H1 (cell line): Measurements from ENCODE around the gene RANBP9. TPM values are rescaled to one million over a fixed set of nuclear protein-coding genes. Genes with fewer than 3 reads are reported as not detected.
A peak's percentile ranks its signal among the peaks of the same experiment; 100 is the strongest.

Experiments
- CTCF ChIA-PET: fragments of 300-600 bp; sonication (Branson Sonifier 250); formaldehyde crosslinking; loops from one replicate; lab custom pipeline; 2021; ENCODE audit not compliant: partially characterized antibody; lab: Charles Lee
- POLR2A ChIA-PET: fragments of 300-600 bp; sonication (Branson Sonifier 250); formaldehyde crosslinking; loops from one replicate; lab custom pipeline; 2021; ENCODE audit warnings: inconsistent platforms; ENCODE audit not compliant: partially characterized antibody; lab: Charles Lee
- DNase-seq, 2 experiments: peaks; one replicate each; pipeline versions ENCODE4 v3.0.0 to v3.0.0-alpha.2; 2010 to 2022; ENCODE audit warnings: low spot score in 2 of 2, low read depth in 1 of 2, mixed read lengths in 1 of 2
- FAIRE-seq: peaks from 2 replicates; lab custom pipeline; 2011; peaks lifted over from hg19 to GRCh38; lab: Jason Lieb, UNC
- H2AFZ ChIP-seq: 2 replicates; pipeline ENCODE4 v1.8.1; 2012; ENCODE audit warnings: low read length, inconsistent platforms
- H2AK5ac ChIP-seq: 2 replicates; pipeline ENCODE4 v1.6.1; 2013; ENCODE audit warnings: low read depth, low read length
- H2BK120ac ChIP-seq: replicated peaks from 2 replicates; pipeline ENCODE3; 2013; ENCODE audit warnings: low read depth, low read length, inconsistent platforms
- H2BK12ac ChIP-seq: 2 replicates; pipeline ENCODE4 v1.6.1; 2013; ENCODE audit warnings: low read depth, low read length
- H2BK15ac ChIP-seq: 2 replicates; pipeline ENCODE4 v1.6.1; 2013; ENCODE audit warnings: low read length
- H2BK20ac ChIP-seq: 2 replicates; pipeline ENCODE4 v1.6.1; 2013; ENCODE audit warnings: low read length
- H2BK5ac ChIP-seq: 2 replicates; pipeline ENCODE4 v1.6.1; 2013; ENCODE audit warnings: low read depth, low read length
- H3K14ac ChIP-seq: 2 replicates; pipeline ENCODE4 v1.6.1; 2013; ENCODE audit warnings: inconsistent platforms; ENCODE audit not compliant: insufficient read length
- H3K18ac ChIP-seq: 2 replicates; pipeline ENCODE4 v1.6.1; 2013; ENCODE audit warnings: low read length; ENCODE audit errors: extremely low read depth
- H3K23ac ChIP-seq: 2 replicates; pipeline ENCODE4 v1.6.1; 2013; ENCODE audit warnings: inconsistent platforms; ENCODE audit not compliant: insufficient read length
- H3K23me2 ChIP-seq: 2 replicates; pipeline ENCODE4 v1.6.1; 2013; ENCODE audit warnings: low read depth, low read length
- H3K27ac ChIP-seq: 2 replicates; pipeline ENCODE4 v1.6.1; 2011; ENCODE audit warnings: low read depth, low read length, inconsistent platforms
- H3K27me3 ChIP-seq, 4 experiments: replicated peaks in 1 of 4; 1 replicate in 1 of 4; 2 replicates in 3 of 4; pipeline versions ENCODE4 v1.6.1 to v1.8.1; 2011 to 2013; ENCODE audit warnings: low read length in 3 of 4, mild to moderate bottlenecking in 3 of 4, inconsistent platforms in 2 of 4, mixed read lengths in 2 of 4, moderate library complexity in 1 of 4; ENCODE audit not compliant: control insufficient read depth in 3 of 4, insufficient read depth in 3 of 4; ENCODE audit errors: extremely low read depth in 1 of 4
- H3K36me3 ChIP-seq, 4 experiments: 2 replicates each; pipeline versions ENCODE4 v1.6.1 to v1.8.1; 2011 to 2013; ENCODE audit warnings: mild to moderate bottlenecking in 4 of 4, low read length in 3 of 4, moderate library complexity in 2 of 4, control low read depth in 1 of 4, inconsistent platforms in 1 of 4; ENCODE audit not compliant: insufficient read depth in 4 of 4, control insufficient read depth in 2 of 4
- H3K4ac ChIP-seq: replicated peaks from 2 replicates; pipeline ENCODE3; 2013; ENCODE audit warnings: low read length, low read depth, mixed read lengths, inconsistent platforms; ENCODE audit not compliant: insufficient read length
- H3K4me1 ChIP-seq, 4 experiments: replicated peaks in 1 of 4; 1 replicate in 1 of 4; 2 replicates in 3 of 4; pipeline versions ENCODE4 v1.6.1 to v1.8.1; 2011 to 2013; ENCODE audit warnings: low read length in 3 of 4, inconsistent platforms in 2 of 4, mixed read lengths in 1 of 4; ENCODE audit not compliant: insufficient read depth in 4 of 4, control insufficient read depth in 3 of 4
- H3K4me2 ChIP-seq, 2 experiments: 2 replicates each; pipeline versions ENCODE4 v1.6.1 to v1.8.1; 2011 to 2013; ENCODE audit warnings: low read depth in 2 of 2, low read length in 2 of 2, control low read depth in 1 of 2, inconsistent platforms in 1 of 2, mild to moderate bottlenecking in 1 of 2; ENCODE audit not compliant: insufficient read depth in 1 of 2
- H3K4me3 ChIP-seq, 4 experiments: fragments of 200-600, 300-600 bp in 1 of 4; sonication (generic), shearing (Covaris generic), sonication (Bioruptor Twin) in 1 of 4; 2 replicates each; pipeline versions ENCODE4 v1.5.1 to v1.8.1; 2011 to 2016; ENCODE audit warnings: low read length in 4 of 4, low read depth in 3 of 4, control low read depth in 2 of 4, inconsistent platforms in 2 of 4, mild to moderate bottlenecking in 2 of 4, mixed read lengths in 1 of 4, moderate library complexity in 1 of 4; ENCODE audit not compliant: insufficient read depth in 2 of 4; ENCODE audit errors: extremely low read depth in 1 of 4
- H3K56ac ChIP-seq: replicated peaks from 2 replicates; pipeline ENCODE3; 2013; ENCODE audit warnings: low read depth, mild to moderate bottlenecking, mixed read lengths, low read length, inconsistent platforms; ENCODE audit not compliant: insufficient read length
- H3K79me1 ChIP-seq: 2 replicates; pipeline ENCODE4 v1.6.1; 2013; ENCODE audit warnings: low read depth, low read length, control low read depth
- H3K79me2 ChIP-seq, 2 experiments: 2 replicates each; pipeline versions ENCODE4 v1.6.1 to v1.8.1; 2012 to 2013; ENCODE audit warnings: low read length in 2 of 2, mild to moderate bottlenecking in 2 of 2, inconsistent platforms in 1 of 2; ENCODE audit not compliant: insufficient read depth in 2 of 2, control insufficient read depth in 1 of 2
- H3K9ac ChIP-seq, 4 experiments: replicated peaks in 1 of 4; 1 replicate in 1 of 4; 2 replicates in 3 of 4; pipeline versions ENCODE4 v1.6.1 to v1.8.1; 2011 to 2013; ENCODE audit warnings: low read depth in 3 of 4, low read length in 3 of 4, control low read depth in 2 of 4, mild to moderate bottlenecking in 2 of 4, moderate library complexity in 2 of 4, inconsistent platforms in 1 of 4; ENCODE audit errors: extremely low read depth in 1 of 4
- H3K9me3 ChIP-seq, 2 experiments: 2 replicates each; pipeline versions ENCODE4 v1.6.1 to v1.8.1; 2012 to 2013; ENCODE audit warnings: mild to moderate bottlenecking in 2 of 2, moderate library complexity in 2 of 2, control low read depth in 1 of 2, inconsistent platforms in 1 of 2, low read depth in 1 of 2, low read length in 1 of 2, mixed read lengths in 1 of 2; ENCODE audit not compliant: insufficient read depth in 2 of 2
- H4K20me1 ChIP-seq, 2 experiments: replicated peaks in 1 of 2; 2 replicates each; pipeline versions ENCODE3 to v1.8.1; 2011 to 2013; ENCODE audit warnings: inconsistent platforms in 2 of 2, low read length in 2 of 2, mild to moderate bottlenecking in 1 of 2; ENCODE audit not compliant: insufficient read depth in 2 of 2, control insufficient read depth in 1 of 2
- H4K5ac ChIP-seq: 2 replicates; pipeline ENCODE4 v1.6.1; 2013; ENCODE audit warnings: low read length, low read depth, mixed read lengths, inconsistent platforms; ENCODE audit not compliant: insufficient read length
- H4K8ac ChIP-seq: 2 replicates; pipeline ENCODE4 v1.8.0; 2013; ENCODE audit warnings: mild to moderate bottlenecking, moderate library complexity, low read length, inconsistent platforms; ENCODE audit not compliant: insufficient read depth; ENCODE audit errors: extremely low read depth
- H4K91ac ChIP-seq: replicated peaks from 2 replicates; pipeline ENCODE3; 2013; ENCODE audit warnings: low read length, mixed read lengths, inconsistent platforms; ENCODE audit not compliant: insufficient read length
- WGBS, 2 experiments: shearing (Covaris generic) in 1 of 2; methylation state at CpG; one replicate each; pipeline versions ENCODE4 v1.1.6 to v1.1.7; 2013 to 2015; ENCODE audit warnings: low lambda C conversion rate in 2 of 2, mixed read lengths in 2 of 2, inconsistent platforms in 1 of 2, low coverage in 1 of 2, missing lambda C conversion rate in 1 of 2; ENCODE audit not compliant: insufficient replicate concordance in 2 of 2, insufficient coverage in 1 of 2, insufficient read length in 1 of 2; ENCODE audit errors: extremely low coverage in 1 of 2, missing lambda C conversion rate in 1 of 2; 5-methylcytosine and 5-hydroxymethylcytosine counted together
- polyA plus RNA-seq, 7 experiments: library from polyadenylated mRNA; depleted of rRNA in 3 of 7; stranded (reverse) in 5 of 7; unstranded in 2 of 7; fragments of >200 nt in 5 of 7; fragments of 200-250 nt in 2 of 7; gene quantifications; 1 replicate in 5 of 7; 2 replicates in 1 of 7; 4 replicates in 1 of 7; pipeline versions ENCODE4 v1.2.1 to v1.2.3, GENCODE V29; 2011 to 2013; ENCODE audit warnings: missing spikeins in 2 of 7, mixed read lengths in 2 of 7
- total RNA-seq: library from RNA; stranded (reverse); fragmentation: NEBNext Ultra II Directional; extraction: Animal tissue kit (Norgen Biotek cat#: 25700); gene quantifications from 2 replicates; pipeline ENCODE4 v1.2.1, GENCODE V29; 2021

Gene RANBP9
- total and polyA plus RNA-seq, 2 of the 8 experiments (the other 6 are each of a cell fraction or from before 2014, with no cell fraction given), result 13.0 to 36.7 TPM

DNA sequence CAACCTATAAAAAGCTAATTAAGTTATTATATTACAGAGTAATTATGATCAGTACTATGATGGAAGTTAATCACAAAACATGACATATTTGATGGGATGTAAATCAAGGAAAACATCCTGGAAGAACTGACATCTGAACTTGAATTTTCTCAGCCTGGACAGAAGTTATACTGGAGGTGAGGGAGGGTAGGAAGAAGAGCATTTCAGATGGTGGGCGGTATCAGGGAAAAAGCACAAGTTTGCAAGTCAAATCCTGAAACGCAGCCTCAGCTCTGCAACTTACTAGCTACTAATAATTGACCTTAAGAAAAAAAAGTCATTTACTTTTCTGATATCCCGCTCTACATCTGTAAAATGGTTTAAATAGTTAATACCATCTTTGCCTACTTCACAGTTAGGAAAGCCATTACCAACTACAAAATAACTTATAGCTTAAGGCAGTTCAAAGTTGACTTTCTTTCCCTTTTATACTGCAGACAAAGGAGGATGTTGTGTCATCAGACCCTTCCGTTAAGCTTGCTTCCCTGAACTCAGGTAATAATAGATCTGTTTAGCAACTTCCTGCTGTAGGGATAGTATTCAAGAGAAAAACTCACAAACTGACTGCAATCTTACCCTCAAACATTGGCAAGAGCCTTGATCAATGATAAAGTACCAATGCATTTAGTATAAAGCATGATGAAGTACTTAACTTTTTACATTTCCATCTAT lies 75.5 kb downstream of the RANBP9 start:
- H4K20me1 ChIP-seq, result no peaks in the 10 kb centered on the region
- no peak overlapping the region for H2BK15ac ChIP-seq
- H2BK5ac ChIP-seq, result no peak overlapping the region
- no peak overlapping the region for H2AK5ac ChIP-seq
- 0 out of 2 replicates have a peak overlapping the region, but pooled peaks have one; percentile 18 for H3K27ac ChIP-seq
- H3K27me3 ChIP-seq, result no peaks in the 10 kb centered on the region
- H4K8ac ChIP-seq, result no peak overlapping the region
- H3K18ac ChIP-seq, result no peak overlapping the region
- no peak overlapping the region for H2BK20ac ChIP-seq
- no peak overlapping the region for H3K4me3 ChIP-seq
- H2BK12ac ChIP-seq, result no peak overlapping the region
- FAIRE-seq, result peak; percentile 79
- peak overlapping the region; percentile 51 for H4K5ac ChIP-seq
- H3K36me3 ChIP-seq, result peaks cover 2 to 31% (median 10%) of the 10 kb centered on the region in 4 experiments; a peak in 5 of 8 replicates
- no peak overlapping the region for H3K23ac ChIP-seq
- no peak overlapping the region for H3K9ac ChIP-seq
- POLR2A ChIA-PET, result interaction anchor here (1.0 to 1.5 kb wide), 2 partner anchors 21 to 308 kb away, joined by 4 read pairs; partner anchors contain the start of genes NOL7 and TBC1D7
- H4K91ac ChIP-seq, result no peak overlapping the region
- peak overlapping the region in 1 of 2 experiments; percentile 45; a peak in 2 of 4 replicates for H3K4me2 ChIP-seq
- H3K4me1 ChIP-seq, result peaks cover 0 to 12% (median 2%) of the 10 kb centered on the region in 4 experiments; a peak in 2 of 7 replicates
- H3K79me1 ChIP-seq, result no peaks in the 10 kb centered on the region
- H3K14ac ChIP-seq, result no peak overlapping the region
- no peaks in the 10 kb centered on the region for H3K79me2 ChIP-seq
- no peak overlapping the region for H2AFZ ChIP-seq
- no peak for DNase-seq
- H3K9me3 ChIP-seq, result no peaks in the 10 kb centered on the region
- no peaks in the 10 kb centered on the region for H3K23me2 ChIP-seq
- no peak overlapping the region for H2BK120ac ChIP-seq
- WGBS, 2 experiments, result 40% methylated on average over 4 of the region's 4 CpGs; no CpG with 5 or more reads in 1 of the 2 experiments
- CTCF ChIA-PET, result interaction anchor here (0.6 to 1.0 kb wide), 3 partner anchors 20 to 98 kb away, joined by 3 to 4 read pairs (median 3); partner anchors contain the start of gene NOL7
- H3K56ac ChIP-seq, result no peak overlapping the region
- H3K4ac ChIP-seq, result no peak overlapping the region
